ENCODE measurements around the gene IGSF8. TPM values are rescaled to one million over a fixed set of nuclear protein-coding genes. Genes with fewer than 3 reads are reported as not detected.

The IGSF8 gene
- total RNA-seq, 1 donor from 2014 or later = 42.8 TPM

DNA sequence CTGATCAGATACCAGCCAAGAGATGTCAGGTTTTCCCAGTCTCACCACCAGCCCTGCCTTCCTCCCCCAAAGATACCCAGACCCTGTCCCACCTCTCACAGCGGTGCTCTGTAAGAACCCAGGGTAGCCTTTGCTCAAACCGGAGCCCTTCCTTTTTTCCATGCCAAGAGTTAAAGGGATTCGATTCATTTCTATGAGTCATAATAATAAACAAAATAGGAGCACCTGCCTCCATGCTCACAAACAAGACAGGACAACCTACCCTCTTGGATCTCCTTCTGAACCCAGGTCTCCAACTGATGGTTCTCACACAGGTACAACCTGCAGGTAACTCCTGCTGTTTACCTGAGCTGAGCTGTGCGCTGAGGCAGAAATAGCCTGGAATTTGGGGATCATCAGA is 11.3 kb upstream of the IGSF8 start:
- Histone ChIP-seq H3K4me2 (ENCODE audit: low read length) (no peak overlapping the region), H3K9me3 (ENCODE audit: insufficient read depth, low read depth, low read length) (no peaks in the 10 kb centered on the region), H2AFZ (ENCODE audit: low read depth, low read length) (no peak overlapping the region), H3K79me2 (ENCODE audit: insufficient read depth, low read length) (no peaks in the 10 kb centered on the region), H4K20me1 (ENCODE audit: insufficient read depth, low read length) (no peaks in the 10 kb centered on the region), H3K4me1 (ENCODE audit: insufficient read depth, low read length) (no peaks in the 10 kb centered on the region), H3K27ac (ENCODE audit: low read depth, low read length) (no peak overlapping the region), H3K36me3 (ENCODE audit: insufficient read depth, low read length) (no peaks in the 10 kb centered on the region), H3K4me3 (ENCODE audit: insufficient read depth, low read depth, low read length) (no peak overlapping the region), H3K9ac (ENCODE audit: low read length) (no peak overlapping the region), H3K27me3 (ENCODE audit: insufficient read depth, low read length) (peaks cover 22% of the 10 kb centered on the region)
- Mint-ChIP-seq H3K4me1 (ENCODE audit: low read depth, unreplicated experiment) (peaks cover 17% of the 10 kb centered on the region), H3K36me3 (ENCODE audit: low read depth, unreplicated experiment) (no peaks in the 10 kb centered on the region), H3K27me3 (ENCODE audit: low read depth, unreplicated experiment) (peaks cover 30% of the 10 kb centered on the region), H3K4me3 (ENCODE audit: unreplicated experiment) (no peak overlapping the region), H3K9me3 (ENCODE audit: unreplicated experiment) (peaks cover 4% of the 10 kb centered on the region), H3K27ac (ENCODE audit: unreplicated experiment) (no peak overlapping the region)
- DNase-seq (ENCODE audit: low read depth) = no peak
- no peak for FAIRE-seq
- no peak for TF ChIP-seq EZH2 (IDR thresholded peaks at IDR 0.05; ENCODE audit: insufficient read depth, low read length)
- TF ChIP-seq, protein P1, sequence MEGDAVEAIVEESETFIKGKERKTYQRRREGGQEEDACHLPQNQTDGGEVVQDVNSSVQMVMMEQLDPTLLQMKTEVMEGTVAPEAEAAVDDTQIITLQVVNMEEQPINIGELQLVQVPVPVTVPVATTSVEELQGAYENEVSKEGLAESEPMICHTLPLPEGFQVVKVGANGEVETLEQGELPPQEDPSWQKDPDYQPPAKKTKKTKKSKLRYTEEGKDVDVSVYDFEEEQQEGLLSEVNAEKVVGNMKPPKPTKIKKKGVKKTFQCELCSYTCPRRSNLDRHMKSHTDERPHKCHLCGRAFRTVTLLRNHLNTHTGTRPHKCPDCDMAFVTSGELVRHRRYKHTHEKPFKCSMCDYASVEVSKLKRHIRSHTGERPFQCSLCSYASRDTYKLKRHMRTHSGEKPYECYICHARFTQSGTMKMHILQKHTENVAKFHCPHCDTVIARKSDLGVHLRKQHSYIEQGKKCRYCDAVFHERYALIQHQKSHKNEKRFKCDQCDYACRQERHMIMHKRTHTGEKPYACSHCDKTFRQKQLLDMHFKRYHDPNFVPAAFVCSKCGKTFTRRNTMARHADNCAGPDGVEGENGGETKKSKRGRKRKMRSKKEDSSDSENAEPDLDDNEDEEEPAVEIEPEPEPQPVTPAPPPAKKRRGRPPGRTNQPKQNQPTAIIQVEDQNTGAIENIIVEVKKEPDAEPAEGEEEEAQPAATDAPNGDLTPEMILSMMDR (IDR thresholded peaks at IDR 0.05; ENCODE audit: insufficient read depth, low read depth, low read length) = no peak

DNA sequence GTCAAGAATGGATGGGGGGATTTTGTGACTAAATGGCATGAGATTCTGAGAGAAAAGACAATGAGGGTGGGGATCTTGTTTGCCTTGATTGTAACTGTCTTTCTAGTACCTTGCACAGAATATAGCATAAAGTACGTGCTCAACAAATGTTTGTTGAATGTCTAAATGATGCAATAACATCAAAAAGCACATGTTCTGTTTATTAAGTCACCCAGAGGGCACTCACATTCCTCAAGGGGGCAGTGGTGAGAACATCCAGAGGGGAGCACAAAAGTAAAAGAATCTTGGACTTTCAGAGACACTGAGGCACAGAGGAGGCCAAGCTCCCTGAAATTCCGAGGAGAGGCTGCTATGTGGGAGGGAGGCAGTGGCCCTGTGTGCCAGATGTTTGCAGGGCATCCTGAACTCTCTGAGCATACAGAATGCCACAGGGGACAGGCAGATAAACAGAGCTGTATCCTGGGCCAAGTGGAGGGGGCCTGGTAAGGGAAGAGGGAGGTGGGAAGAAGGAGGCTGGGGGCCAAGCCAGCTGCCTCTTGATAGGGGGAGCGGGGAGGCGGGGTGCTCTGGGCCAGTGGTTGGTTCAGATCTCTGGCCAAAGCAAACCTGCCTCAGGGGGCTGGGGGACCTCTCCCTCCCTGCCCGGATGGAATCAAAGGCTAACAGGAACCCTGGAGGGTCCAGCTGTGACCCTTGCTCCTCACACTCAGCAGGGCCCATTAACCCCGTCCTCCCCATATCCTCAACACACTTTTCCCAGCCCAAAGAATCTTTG is 10.7 kb upstream of the IGSF8 start:
- H3K4me1 ChIP-seq (ENCODE audit: insufficient read depth, low read length) = no peaks in the 10 kb centered on the region
- peak; percentile 22 for DNase-seq (ENCODE audit: low read depth)
- H2AFZ ChIP-seq (ENCODE audit: low read depth, low read length) = no peak overlapping the region
- no peaks in the 10 kb centered on the region for H3K36me3 ChIP-seq (ENCODE audit: insufficient read depth, low read length)
- H3K9me3 ChIP-seq (ENCODE audit: insufficient read depth, low read depth, low read length) = no peaks in the 10 kb centered on the region
- Mint-ChIP-seq H3K4me3 (ENCODE audit: unreplicated experiment) (no peak overlapping the region), H3K9me3 (ENCODE audit: unreplicated experiment) (peaks cover 4% of the 10 kb centered on the region), H3K36me3 (ENCODE audit: low read depth, unreplicated experiment) (no peaks in the 10 kb centered on the region), H3K27me3 (ENCODE audit: low read depth, unreplicated experiment) (peaks cover 24% of the 10 kb centered on the region), H3K27ac (ENCODE audit: unreplicated experiment) (peak overlapping the region; percentile 65), H3K4me1 (ENCODE audit: low read depth, unreplicated experiment) (peaks cover 17% of the 10 kb centered on the region)
- no peak overlapping the region for H3K27ac ChIP-seq (ENCODE audit: low read depth, low read length)
- H3K27me3 ChIP-seq (ENCODE audit: insufficient read depth, low read length) = peaks cover 19% of the 10 kb centered on the region
- TF ChIP-seq, protein P1 (IDR thresholded peaks at IDR 0.05; ENCODE audit: insufficient read depth, low read depth, low read length) = peak; percentile 66
- no peak for TF ChIP-seq EZH2 (IDR thresholded peaks at IDR 0.05; ENCODE audit: insufficient read depth, low read length)
- no peak for FAIRE-seq
- no peaks in the 10 kb centered on the region for H4K20me1 ChIP-seq (ENCODE audit: insufficient read depth, low read length)
- H3K9ac ChIP-seq (ENCODE audit: low read length) = no peak overlapping the region
- no peak overlapping the region for H3K4me3 ChIP-seq (ENCODE audit: insufficient read depth, low read depth, low read length)
- H3K79me2 ChIP-seq (ENCODE audit: insufficient read depth, low read length) = no peaks in the 10 kb centered on the region
- no peak overlapping the region for H3K4me2 ChIP-seq (ENCODE audit: low read length)

DNA sequence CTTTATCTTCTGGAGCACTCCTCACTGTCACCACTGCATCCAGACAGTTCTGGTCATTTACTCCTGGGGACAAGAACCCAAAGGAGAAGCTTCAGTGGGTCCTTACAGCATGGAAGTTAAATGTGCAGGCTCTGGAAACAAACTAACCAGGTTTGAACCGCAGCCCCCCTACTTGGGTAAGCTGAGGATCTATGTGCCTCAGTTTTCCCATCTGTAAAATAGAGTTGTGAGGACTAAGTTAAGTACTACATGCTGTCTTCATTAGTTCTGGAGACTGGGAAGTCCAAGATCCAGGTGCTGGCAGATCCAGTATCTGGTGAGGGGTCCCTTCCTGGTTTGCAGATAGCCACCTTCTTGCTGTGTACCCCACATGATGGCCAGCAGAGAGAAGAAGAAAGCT is 9.1 kb upstream of the IGSF8 start:
- Mint-ChIP-seq H3K9me3 (ENCODE audit: unreplicated experiment) (peaks cover 2% of the 10 kb centered on the region), H3K4me3 (ENCODE audit: unreplicated experiment) (no peak overlapping the region), H3K27ac (ENCODE audit: unreplicated experiment) (no peak overlapping the region), H3K36me3 (ENCODE audit: low read depth, unreplicated experiment) (no peaks in the 10 kb centered on the region), H3K27me3 (ENCODE audit: low read depth, unreplicated experiment) (peaks cover 19% of the 10 kb centered on the region), H3K4me1 (ENCODE audit: low read depth, unreplicated experiment) (peaks cover 27% of the 10 kb centered on the region)
- DNase-seq (ENCODE audit: low read depth) = no peak
- TF ChIP-seq, protein P1 (IDR thresholded peaks at IDR 0.05; ENCODE audit: insufficient read depth, low read depth, low read length) = no peak
- TF ChIP-seq EZH2 (IDR thresholded peaks at IDR 0.05; ENCODE audit: insufficient read depth, low read length) = no peak
- no peak for FAIRE-seq
- no peaks in the 10 kb centered on the region for H4K20me1 ChIP-seq (ENCODE audit: insufficient read depth, low read length)
- no peak overlapping the region for H3K27ac ChIP-seq (ENCODE audit: low read depth, low read length)
- H3K9ac ChIP-seq (ENCODE audit: low read length) = no peak overlapping the region
- no peak overlapping the region for H2AFZ ChIP-seq (ENCODE audit: low read depth, low read length)
- no peak overlapping the region for H3K4me3 ChIP-seq (ENCODE audit: insufficient read depth, low read depth, low read length)
- H3K4me2 ChIP-seq (ENCODE audit: low read length) = no peak overlapping the region
- no peaks in the 10 kb centered on the region for H3K9me3 ChIP-seq (ENCODE audit: insufficient read depth, low read depth, low read length)
- no peaks in the 10 kb centered on the region for H3K4me1 ChIP-seq (ENCODE audit: insufficient read depth, low read length)
- no peaks in the 10 kb centered on the region for H3K36me3 ChIP-seq (ENCODE audit: insufficient read depth, low read length)
- H3K27me3 ChIP-seq (ENCODE audit: insufficient read depth, low read length) = peaks cover 16% of the 10 kb centered on the region
- no peaks in the 10 kb centered on the region for H3K79me2 ChIP-seq (ENCODE audit: insufficient read depth, low read length)
